ENCODE data around the gene FAM236C.
"Not testable (repeated sequence)": the region's sequence is repeated elsewhere in the genome, so short reads cannot be mapped to it uniquely, and the experiment has no call there.

FAM236C gene

GRCh38 chrX:72912315-72912714 lies at the start of gene FAM236C:
TSS of gene FAM236C (plus strand) at chrX:72912615. CDS start at chrX:72912715, 100 bp downstream.
- not testable (repeated sequence) for DNase-seq (ENCODE audit: extremely low read depth in 1 of 2, low read depth in 1 of 2)

- not testable (repeated sequence) for DNase-seq (ENCODE audit: extremely low read depth in 1 of 2, low read depth in 1 of 2)
These were observed 29.5 kb upstream of the FAM236C start for GRCh38 chrX:72882898-72883297.

- DNase-seq (ENCODE audit: extremely low read depth in 1 of 2, low read depth in 1 of 2) = not testable (repeated sequence)
These were observed 22.7 kb upstream of the FAM236C start for GRCh38 chrX:72889740-72890139.

- DNase-seq (ENCODE audit: extremely low read depth in 1 of 2, low read depth in 1 of 2) = not testable (repeated sequence)
These were observed 3.7 kb downstream of the FAM236C start for GRCh38 chrX:72916096-72916495.

GRCh38 chrX:72932283-72932682 lies 19.9 kb downstream of the FAM236C start:
- not testable (repeated sequence) for DNase-seq (ENCODE audit: extremely low read depth in 1 of 2, low read depth in 1 of 2)

GRCh38 chrX:72936455-72936854 lies 24.0 kb downstream of the FAM236C start:
- not testable (repeated sequence) for DNase-seq (ENCODE audit: extremely low read depth in 1 of 2, low read depth in 1 of 2)

GRCh38 chrX:72936882-72937455 lies 24.6 kb downstream of the FAM236C start:
- not testable (repeated sequence) for DNase-seq (ENCODE audit: extremely low read depth in 1 of 2, low read depth in 1 of 2)

GRCh38 chrX:72937906-72938305 lies 25.5 kb downstream of the FAM236C start, which contains the start of gene FAM236A:
TSS of gene FAM236A (plus strand) at chrX:72938206. CDS start at chrX:72938263, 57 bp downstream.
- not testable (repeated sequence) for DNase-seq (ENCODE audit: extremely low read depth in 1 of 2, low read depth in 1 of 2)

- not testable (repeated sequence) for DNase-seq (ENCODE audit: extremely low read depth in 1 of 2, low read depth in 1 of 2)
These were observed 29.9 kb downstream of the FAM236C start for GRCh38 chrX:72942272-72942671.

- not testable (repeated sequence) for DNase-seq (ENCODE audit: extremely low read depth in 1 of 2, low read depth in 1 of 2)
These were observed 30.8 kb downstream of the FAM236C start for GRCh38 chrX:72943035-72943818.

GRCh38 chrX:72943819-72944169 lies 31.4 kb downstream of the FAM236C start, which contains the start of gene DMRTC1:
TSS of gene DMRTC1 (minus strand) at chrX:72943837. CDS start at chrX:72875694, 68,143 bp downstream.
- DNase-seq (ENCODE audit: extremely low read depth in 1 of 2, low read depth in 1 of 2) = not testable (repeated sequence)

- DNase-seq (ENCODE audit: extremely low read depth in 1 of 2, low read depth in 1 of 2) = not testable (repeated sequence)
These were observed 47.6 kb downstream of the FAM236C start for GRCh38 chrX:72959971-72960370.

Data from stimulated activated CD8-positive, alpha-beta memory T cell treated with anti-CD3 and anti-CD28 coated beads, Interleukin-7, amount 100 ng/mL, for 48 hours (primary cell).